Sigmoid colon (tissue), 7 donors: ENCODE measurements around the gene TNFAIP2. TPM values are rescaled to one million over a fixed set of nuclear protein-coding genes. Genes with fewer than 3 reads are reported as not detected.

Experiments used
- DNase-seq: peaks from one replicate; pipeline ENCODE4 v3.0.0-alpha.2; 2019
- H3K27ac ChIP-seq, 4 donors: fragments of 200-600 bp; sonication (generic); one replicate each; pipeline ENCODE4 v1.5.1; 2016 to 2019; ENCODE audit warnings: mild to moderate bottlenecking in 1 of 4
- H3K27me3 ChIP-seq, 3 donors: fragments of 200-600 bp; sonication (generic); one replicate each; pipeline ENCODE4 v1.5.1; 2019; ENCODE audit warnings: mild to moderate bottlenecking in 1 of 3
- H3K36me3 ChIP-seq, 4 donors: fragments of 200-600 bp; sonication (generic); one replicate each; pipeline ENCODE4 v1.5.1; 2016 to 2019
- H3K4me1 ChIP-seq, 4 donors: fragments of 200-600 bp; sonication (generic); one replicate each; pipeline ENCODE4 v1.5.1; 2017 to 2019
- H3K4me3 ChIP-seq, 4 donors: fragments of 200-600 bp; sonication (generic); one replicate each; pipeline ENCODE4 v1.5.1; 2017 to 2019; ENCODE audit warnings: mild to moderate bottlenecking in 2 of 4, moderate library complexity in 1 of 4
- H3K9me3 ChIP-seq, 4 donors: fragments of 200-600 bp in 3 of 4; sonication (generic) in 3 of 4; one replicate each; pipeline versions ENCODE4 v1.5.1 to v1.6.1; 2013 to 2019
- EP300 ChIP-seq, 4 donors: sonication (generic); formaldehyde crosslinking; IDR thresholded peaks; one replicate each; pipeline ENCODE4 v1.6.1; 2017; ENCODE audit warnings: antibody characterized with exemption in 4 of 4
- POLR2A ChIP-seq, 2 donors: fragments of 450-650 bp; IDR thresholded peaks; one replicate each; pipeline ENCODE4 v1.6.1; 2016; ENCODE audit warnings: antibody characterized with exemption in 2 of 2, mild to moderate bottlenecking in 2 of 2, moderate library complexity in 2 of 2
- POLR2AphosphoS5 ChIP-seq, 4 donors: sonication (generic); formaldehyde crosslinking; IDR thresholded peaks; one replicate each; pipeline ENCODE4 v1.6.1; 2017; ENCODE audit warnings: antibody characterized with exemption in 4 of 4
- WGBS, 2 donors: extraction: QIAGEN DNeasy Blood & Tissue Kit; methylation state at CpG; one replicate each; pipeline ENCODE4 v1.1.7; 2013; 5-methylcytosine and 5-hydroxymethylcytosine counted together
- intact Hi-C: fragments of 100-400 bp; cut with DNase I; formaldehyde crosslinking; loops from one replicate; pipeline ENCODE4 v1.15.1; 2023
- polyA plus RNA-seq, 3 donors: library from polyadenylated mRNA; stranded (reverse); fragments of 200-250 nt; gene quantifications; one replicate each; pipeline ENCODE4 v1.2.3, GENCODE V29; 2013
- total RNA-seq, 4 donors: library from RNA; depleted of rRNA; stranded (reverse); fragments of >200 nt; gene quantifications; one replicate each; pipeline ENCODE4 v1.1.0, GENCODE V29; 2016
- TF ChIP-seq, protein P1 (sequence below), 4 experiments: fragments of 450-650 bp in 3 of 4; fragments of 200-600 bp in 1 of 4; IDR thresholded peaks; one replicate each; pipeline ENCODE4 v1.5.1; 2016 to 2019; ENCODE audit warnings: antibody characterized with exemption in 4 of 4, mild to moderate bottlenecking in 3 of 4, moderate library complexity in 2 of 4
- donor health status: healthy with polysubstance abuse.
- donor health status: Bipolar disorder and iron deficiency.
- donor health status: healthy.

The TNFAIP2 gene
- total and polyA plus RNA-seq, 7 donors = 11.8 to 68.0 (median 33.5) TPM

- H3K27me3 ChIP-seq = peaks cover 0 to 26% (median 3%) of the 10 kb centered on the region in 3 donors
- H3K9me3 ChIP-seq = no peaks in the 10 kb centered on the region
- H3K27ac ChIP-seq = no peak overlapping the region
- H3K36me3 ChIP-seq = no peaks in the 10 kb centered on the region
- TF ChIP-seq POLR2AphosphoS5 (IDR thresholded peaks at IDR 0.05) = no peak
- H3K4me1 ChIP-seq = peaks cover 0 to 16% (median 10%) of the 10 kb centered on the region in 4 donors
- intact Hi-C loops = no loop called here
- H3K4me3 ChIP-seq = no peak overlapping the region
- no peak for DNase-seq
- WGBS, 2 donors = 72 to 85% methylated on average over 11 of the region's 11 CpGs
These were observed 44.2 kb upstream of the TNFAIP2 start for GRCh38 chr14:103078860-103079587.

DNA sequence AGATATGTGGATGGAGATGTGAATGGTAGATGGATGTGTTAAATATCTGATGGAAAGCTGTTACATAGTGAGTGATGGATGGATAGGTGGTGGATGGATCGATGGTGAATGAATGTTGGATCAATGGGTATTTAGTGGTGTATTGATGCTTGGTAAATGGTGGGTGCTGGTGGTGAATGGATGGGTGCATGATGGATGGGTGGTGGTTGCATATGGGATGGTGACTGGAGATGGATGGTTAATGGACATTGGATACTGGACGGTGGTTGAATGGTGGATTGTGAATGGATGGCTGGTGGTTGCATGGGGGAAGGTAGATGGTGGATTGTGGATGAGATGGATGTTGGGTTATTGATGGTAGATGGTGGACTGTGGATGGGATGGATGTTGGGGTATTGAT is 41.3 kb upstream of the TNFAIP2 start:
- Histone ChIP-seq H3K4me3 (no peak overlapping the region), H3K4me1 (peaks cover 0 to 6% (median 3%) of the 10 kb centered on the region in 4 donors), H3K27me3 (peaks cover 3 to 55% (median 25%) of the 10 kb centered on the region in 3 donors), H3K27ac (no peak overlapping the region), H3K9me3 (no peaks in the 10 kb centered on the region), H3K36me3 (no peaks in the 10 kb centered on the region)
- TF ChIP-seq, protein P1, sequence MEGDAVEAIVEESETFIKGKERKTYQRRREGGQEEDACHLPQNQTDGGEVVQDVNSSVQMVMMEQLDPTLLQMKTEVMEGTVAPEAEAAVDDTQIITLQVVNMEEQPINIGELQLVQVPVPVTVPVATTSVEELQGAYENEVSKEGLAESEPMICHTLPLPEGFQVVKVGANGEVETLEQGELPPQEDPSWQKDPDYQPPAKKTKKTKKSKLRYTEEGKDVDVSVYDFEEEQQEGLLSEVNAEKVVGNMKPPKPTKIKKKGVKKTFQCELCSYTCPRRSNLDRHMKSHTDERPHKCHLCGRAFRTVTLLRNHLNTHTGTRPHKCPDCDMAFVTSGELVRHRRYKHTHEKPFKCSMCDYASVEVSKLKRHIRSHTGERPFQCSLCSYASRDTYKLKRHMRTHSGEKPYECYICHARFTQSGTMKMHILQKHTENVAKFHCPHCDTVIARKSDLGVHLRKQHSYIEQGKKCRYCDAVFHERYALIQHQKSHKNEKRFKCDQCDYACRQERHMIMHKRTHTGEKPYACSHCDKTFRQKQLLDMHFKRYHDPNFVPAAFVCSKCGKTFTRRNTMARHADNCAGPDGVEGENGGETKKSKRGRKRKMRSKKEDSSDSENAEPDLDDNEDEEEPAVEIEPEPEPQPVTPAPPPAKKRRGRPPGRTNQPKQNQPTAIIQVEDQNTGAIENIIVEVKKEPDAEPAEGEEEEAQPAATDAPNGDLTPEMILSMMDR (IDR thresholded peaks at IDR 0.05) = no peak
- TF ChIP-seq POLR2A (IDR thresholded peaks at IDR 0.05) (no peak), EP300 (IDR thresholded peaks at IDR 0.05) (no peak), POLR2AphosphoS5 (IDR thresholded peaks at IDR 0.05) (no peak)
- WGBS, 2 donors = 95 to 96% methylated on average over 2 of the region's 2 CpGs
- intact Hi-C loops = no loop called here
- DNase-seq = no peak

GRCh38 chr14:103084021-103084919 is 39.0 kb upstream of the TNFAIP2 start, which contains the start of gene LBHD2:
Gene LBHD2, plus strand, starts transcription at chr14:103084210. Its CDS starts 1,803 bp downstream, at chr14:103086013.
- H3K27me3 ChIP-seq = peaks cover 3 to 56% (median 25%) of the 10 kb centered on the region in 3 donors
- no peaks in the 10 kb centered on the region for H3K36me3 ChIP-seq
- DNase-seq = no peak
- peak within 1 kb of the TSS in 3 of 4 donors; percentile 2 to 13 (median 10) for H3K4me3 ChIP-seq
- H3K27ac ChIP-seq = no peak within 1 kb of the TSS
- TF ChIP-seq POLR2AphosphoS5 (IDR thresholded peaks at IDR 0.05) (no peak), POLR2A (IDR thresholded peaks at IDR 0.05) (no peak)
- TF ChIP-seq, protein P1 (IDR thresholded peaks at IDR 0.05) = no peak
- H3K9me3 ChIP-seq = no peaks in the 10 kb centered on the region
- WGBS, 2 donors = 18 to 24% methylated on average over 61 of the region's 61 CpGs
- H3K4me1 ChIP-seq = peaks cover 0 to 6% (median 3%) of the 10 kb centered on the region in 4 donors
- intact Hi-C loops = no loop called here

DNA sequence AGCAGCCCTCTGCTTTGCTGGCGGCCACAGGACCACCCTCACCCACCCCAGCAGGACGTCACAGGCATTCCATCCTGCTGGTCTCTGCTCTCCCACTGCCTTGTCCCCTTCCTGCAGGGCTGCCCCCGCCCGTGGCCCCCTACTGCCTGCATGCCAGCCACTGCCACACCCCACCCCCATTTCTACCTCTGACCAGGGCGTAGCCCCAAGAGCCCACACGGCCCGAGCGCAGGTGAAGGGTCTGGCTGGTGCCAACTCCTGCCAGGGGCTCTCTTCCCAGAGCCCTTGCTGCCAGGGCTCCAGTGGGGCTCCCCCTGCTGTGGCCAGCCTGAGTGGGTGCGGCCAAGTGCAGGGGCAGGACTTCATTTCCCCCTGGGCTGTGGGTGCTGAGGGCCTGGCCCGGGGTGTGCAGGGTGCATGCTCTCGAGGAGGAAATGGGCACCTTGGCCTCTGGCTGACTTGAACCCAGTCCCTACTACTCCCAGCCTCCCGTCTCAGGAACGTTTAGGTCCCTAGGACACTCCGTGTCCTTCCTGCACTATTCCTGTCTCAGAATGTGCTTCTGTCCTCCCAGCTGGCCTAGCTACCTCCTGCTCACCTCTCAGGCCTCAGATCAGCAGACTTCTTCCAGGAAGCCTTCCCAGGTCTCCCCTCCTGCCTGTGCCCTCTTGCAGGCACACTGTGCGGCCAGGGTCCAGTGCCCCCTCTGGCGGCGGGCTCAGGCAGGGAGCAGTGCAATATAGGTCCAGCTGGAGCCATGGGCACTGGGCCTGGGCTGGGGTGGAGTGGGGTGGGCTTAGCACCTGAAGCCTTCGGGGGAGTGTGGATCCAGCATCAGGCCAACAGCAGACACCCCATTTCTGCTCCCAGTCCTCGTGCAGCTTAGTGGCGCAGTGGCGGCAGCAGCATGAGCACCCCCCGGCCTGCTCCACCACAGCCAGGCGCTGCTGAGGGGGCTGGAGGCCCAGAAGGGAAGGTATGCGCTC is 37.9 kb upstream of the TNFAIP2 start:
- WGBS, 2 donors = 52 to 77% methylated on average over 24 of the region's 24 CpGs
- no peak overlapping the region for H3K27ac ChIP-seq
- no peaks in the 10 kb centered on the region for H3K9me3 ChIP-seq
- H3K36me3 ChIP-seq = no peaks in the 10 kb centered on the region
- intact Hi-C loops = no loop called here
- peaks cover 3 to 52% (median 25%) of the 10 kb centered on the region in 3 donors for H3K27me3 ChIP-seq
- no peak overlapping the region for H3K4me3 ChIP-seq
- DNase-seq = no peak
- TF ChIP-seq, protein P1 (IDR thresholded peaks at IDR 0.05) = no peak
- TF ChIP-seq POLR2A (IDR thresholded peaks at IDR 0.05) (no peak), POLR2AphosphoS5 (IDR thresholded peaks at IDR 0.05) (no peak), EP300 (IDR thresholded peaks at IDR 0.05) (no peak)
- H3K4me1 ChIP-seq = peaks cover 0 to 6% (median 3%) of the 10 kb centered on the region in 4 donors
